IPS-NIHi11 (cell line): ENCODE data around the gene PHACTR4.
A peak's percentile ranks its signal among the peaks of the same experiment; 100 is the strongest.
"Not testable (repeated sequence)": the region's sequence is repeated elsewhere in the genome, so short reads cannot be mapped to it uniquely, and the experiment has no call there.

ENCODE experiments used
- DNase-seq: peaks from one replicate; pipeline ENCODE4 v3.0.0; 2012; ENCODE audit warnings: mixed read lengths, low spot score

PHACTR4 gene

GRCh38 chr1:28369371-28370238, at the start of gene PHACTR4:
PHACTR4 (plus strand) TSS chr1:28369740; CDS start chr1:28407448, 37,708 bp downstream.
- peak; percentile 96 for DNase-seq

- no peak for DNase-seq
Observed at GRCh38 chr1:28322194-28322593, 47.3 kb upstream of the PHACTR4 start.

- DNase-seq: no peak
Observed at GRCh38 chr1:28323720-28324119, 45.8 kb upstream of the PHACTR4 start.

DNA sequence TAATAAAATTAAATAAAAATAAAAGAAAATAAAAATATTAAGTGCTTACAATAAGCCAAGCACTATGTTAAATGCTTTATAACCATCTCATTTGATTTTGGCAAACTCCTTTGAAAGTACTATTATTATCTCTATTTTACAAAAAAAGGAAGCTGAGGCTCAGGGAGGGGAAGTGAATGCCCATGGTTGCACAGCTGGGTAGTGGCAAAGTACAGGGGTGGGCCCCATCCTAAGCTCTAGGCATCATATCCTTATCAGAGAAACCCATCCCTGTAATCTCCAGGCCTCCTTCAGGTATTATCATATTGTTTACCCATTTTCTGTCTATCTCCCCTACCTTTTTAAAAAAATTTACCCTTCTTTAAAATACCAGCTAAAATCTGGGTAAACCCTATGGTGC, 43.0 kb upstream of the PHACTR4 start:
- DNase-seq: no peak

- DNase-seq: no peak
Observed at GRCh38 chr1:28326984-28327383, 42.6 kb upstream of the PHACTR4 start.

GRCh38 chr1:28327431-28327830, 42.1 kb upstream of the PHACTR4 start:
- DNase-seq: not testable (repeated sequence)

DNA sequence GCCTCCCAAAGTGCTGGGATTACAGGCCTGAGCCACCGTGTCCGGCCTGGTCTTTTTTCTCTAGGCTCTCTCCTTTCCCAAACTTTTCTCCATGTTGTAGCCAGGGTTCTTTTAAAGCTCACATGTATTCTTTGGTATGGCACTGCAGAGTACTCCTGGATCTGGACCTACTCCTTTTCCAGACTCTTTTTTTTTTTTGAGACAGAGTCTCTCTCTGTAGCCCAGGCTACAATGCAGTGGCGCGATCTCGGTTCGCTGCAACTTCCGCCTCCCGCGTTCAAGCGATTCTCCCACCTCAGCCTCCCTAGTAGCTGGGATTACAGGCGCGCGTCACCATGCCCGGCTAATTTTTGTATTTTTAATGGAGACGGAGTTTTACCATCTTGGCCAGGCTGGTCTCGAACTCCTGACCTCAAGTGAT, 41.3 kb upstream of the PHACTR4 start:
- no peak for DNase-seq

- DNase-seq: no peak
Observed at GRCh38 chr1:28329395-28330153, 40.0 kb upstream of the PHACTR4 start.

- no peak for DNase-seq
Observed at GRCh38 chr1:28338897-28339296, 30.6 kb upstream of the PHACTR4 start.

DNA sequence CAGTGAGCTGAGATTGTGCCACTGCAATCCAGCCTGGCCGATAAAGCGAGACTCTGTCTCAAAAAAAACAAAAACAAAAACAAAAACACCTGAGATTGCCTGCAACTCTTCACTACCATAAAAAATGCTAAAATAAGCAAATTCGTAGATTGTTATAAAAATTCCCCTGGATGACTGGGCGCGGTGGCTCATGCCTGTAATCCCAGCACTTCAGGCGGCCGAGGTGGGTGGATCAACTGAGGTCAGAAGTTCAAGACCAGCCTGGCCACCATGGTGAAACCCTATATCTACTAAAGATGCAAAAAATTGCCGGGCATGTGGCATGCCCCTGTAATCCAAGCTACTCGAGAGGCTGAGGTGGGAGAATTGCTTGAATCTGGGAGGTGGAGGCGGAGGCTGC, 30.0 kb upstream of the PHACTR4 start:
- no peak for DNase-seq

DNA sequence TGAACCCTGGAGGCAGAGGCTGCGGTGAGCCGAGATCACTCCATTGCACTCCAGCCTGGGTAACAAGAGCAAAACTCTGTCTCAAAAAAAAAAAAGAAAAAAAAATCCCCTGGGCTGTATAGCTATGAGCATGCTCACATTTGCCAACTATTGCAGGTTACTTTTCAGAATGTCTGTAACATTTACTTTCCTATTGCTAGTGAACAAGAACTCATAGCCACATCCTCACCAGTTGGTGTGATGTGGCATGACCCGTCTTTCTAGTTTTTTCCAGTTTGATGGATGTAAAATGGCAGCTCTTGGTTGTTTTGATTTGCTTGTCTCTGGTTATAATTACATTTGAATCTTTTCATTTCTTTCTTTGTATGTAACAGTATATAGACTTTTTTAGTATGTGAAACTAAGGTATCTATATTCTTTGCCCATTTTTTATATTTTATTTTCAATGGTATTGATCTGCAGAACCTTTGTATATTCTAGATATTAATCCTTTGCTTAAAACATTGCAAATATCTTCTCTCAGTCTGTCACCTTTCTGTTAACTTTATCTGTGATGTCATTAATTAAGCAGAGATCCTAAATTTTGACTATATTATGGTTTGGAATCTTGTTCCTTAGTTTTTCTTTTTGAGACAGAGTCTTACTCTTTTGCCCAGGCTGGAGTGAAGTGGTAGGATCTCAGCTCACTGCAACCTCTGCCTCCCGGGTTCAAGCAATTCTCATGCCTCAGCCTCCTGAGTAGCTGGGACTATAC, 29.1 kb upstream of the PHACTR4 start:
- no peak for DNase-seq

DNA sequence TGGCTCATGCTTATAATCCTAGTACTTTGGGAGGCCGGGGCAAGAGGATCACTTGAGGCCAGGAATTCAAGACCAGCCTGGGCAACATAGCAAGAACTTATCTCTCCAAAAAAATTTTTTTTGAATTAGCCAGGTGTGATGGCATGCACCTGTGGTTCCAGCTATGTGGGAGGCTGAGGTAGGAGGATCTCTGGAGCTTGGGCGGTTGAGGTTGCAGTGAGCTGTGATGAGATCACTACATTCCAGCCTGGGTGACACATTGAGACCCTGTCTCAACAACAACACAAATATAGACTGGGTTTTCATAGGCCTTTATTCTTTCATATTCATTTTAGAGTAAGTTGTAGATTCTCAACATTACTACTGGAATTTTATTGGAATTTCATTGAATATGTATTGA, 27.9 kb upstream of the PHACTR4 start:
- no peak for DNase-seq

- DNase-seq: no peak
Observed at GRCh38 chr1:28343405-28343804, 26.1 kb upstream of the PHACTR4 start.

DNA sequence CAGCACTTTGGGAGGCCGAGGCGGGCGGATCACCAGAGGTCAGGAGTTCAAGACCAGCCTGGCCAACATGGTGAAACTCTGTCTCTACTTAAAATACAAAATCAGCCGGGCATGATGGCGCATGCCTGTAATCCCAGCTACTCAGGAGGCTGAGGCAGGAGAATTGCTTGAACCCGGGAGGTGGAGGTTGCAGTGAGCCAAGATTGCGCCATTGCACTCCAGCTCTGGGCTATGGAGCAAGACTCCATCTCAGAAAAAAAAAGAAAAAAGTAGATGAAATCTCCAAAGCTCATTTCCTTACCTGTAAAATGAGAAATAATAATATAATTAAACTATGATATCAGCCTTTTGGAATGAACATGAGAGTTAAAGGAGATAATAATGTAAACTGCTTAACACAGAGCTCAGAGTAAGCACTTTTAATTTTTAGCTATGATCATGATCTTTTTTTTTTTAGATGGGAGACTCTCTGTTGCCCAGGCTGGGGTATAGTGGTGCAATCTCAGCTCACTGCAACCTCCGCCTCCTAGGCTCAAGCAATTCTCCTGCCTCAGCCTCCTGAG, 16.2 kb upstream of the PHACTR4 start:
- DNase-seq: not testable (repeated sequence)

DNA sequence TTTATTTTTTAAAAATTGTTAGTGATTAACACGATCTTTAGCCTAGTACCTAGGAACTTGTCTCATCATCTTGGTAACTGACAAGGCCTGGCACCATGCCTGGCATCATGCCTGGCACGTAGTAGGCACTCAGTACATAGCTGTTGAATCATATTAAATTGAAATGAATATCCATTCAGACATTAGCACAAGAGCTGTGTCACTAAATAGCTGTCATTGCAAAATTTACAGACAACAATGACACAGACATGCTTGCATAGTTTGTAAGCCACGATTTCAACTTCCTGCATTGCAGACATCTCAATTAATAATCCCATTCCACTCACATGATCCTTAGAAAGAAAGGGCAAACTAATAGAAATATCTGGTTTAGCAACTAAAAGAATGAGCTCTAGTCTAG, 15.4 kb upstream of the PHACTR4 start:
- no peak for DNase-seq

GRCh38 chr1:28358716-28359115, 10.8 kb upstream of the PHACTR4 start:
- DNase-seq: no peak

GRCh38 chr1:28359592-28360239, 9.8 kb upstream of the PHACTR4 start:
- peak; percentile 65 for DNase-seq

- DNase-seq: no peak
Observed at GRCh38 chr1:28364888-28365287, 4.7 kb upstream of the PHACTR4 start.

- DNase-seq: no peak
Observed at GRCh38 chr1:28365864-28366263, 3.7 kb upstream of the PHACTR4 start.

- DNase-seq: not testable (repeated sequence)
Observed at GRCh38 chr1:28368608-28369007, 932 bp upstream of the PHACTR4 start.

GRCh38 chr1:28370239-28371009, 884 bp downstream of the PHACTR4 start:
- DNase-seq: peak; percentile 46
